ENCODE measurements around the gene AQP2.

DNA sequence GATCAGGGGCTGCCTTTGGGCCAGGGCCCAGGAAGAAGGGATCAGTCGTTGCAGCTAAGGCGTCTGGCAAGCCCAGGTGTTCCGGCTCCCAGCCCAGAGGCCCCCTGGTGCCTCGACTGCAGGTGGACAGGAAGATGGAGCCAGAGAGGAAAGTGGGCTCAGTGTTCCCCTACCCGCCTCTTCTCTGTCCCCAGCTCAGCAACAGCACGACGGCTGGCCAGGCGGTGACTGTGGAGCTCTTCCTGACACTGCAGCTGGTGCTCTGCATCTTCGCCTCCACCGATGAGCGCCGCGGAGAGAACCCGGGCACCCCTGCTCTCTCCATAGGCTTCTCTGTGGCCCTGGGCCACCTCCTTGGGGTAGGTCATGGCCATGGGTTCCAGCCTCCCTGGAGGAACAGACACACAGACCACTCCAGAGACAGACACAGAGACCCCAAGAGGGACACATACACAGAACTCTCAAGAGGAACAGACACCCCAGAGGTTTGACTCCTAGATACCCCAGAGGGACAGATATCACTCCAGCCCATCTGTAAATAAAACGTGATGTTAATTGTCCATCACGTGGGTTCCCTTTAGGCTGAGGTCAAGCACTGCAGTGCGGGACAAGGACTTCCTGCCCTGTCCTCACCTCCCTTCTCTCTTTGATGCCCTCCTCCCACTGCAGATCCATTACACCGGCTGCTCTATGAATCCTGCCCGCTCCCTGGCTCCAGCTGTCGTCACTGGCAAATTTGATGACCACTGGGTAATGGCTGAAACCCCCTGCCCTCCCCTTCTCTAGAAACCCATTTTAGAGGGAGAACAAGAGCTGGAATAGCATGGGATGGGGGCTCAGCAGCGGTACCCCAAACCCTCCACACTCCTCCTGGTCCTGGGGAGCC, 3.7 kb downstream of the AQP2 start:
- TF ChIP-seq, protein P1, sequence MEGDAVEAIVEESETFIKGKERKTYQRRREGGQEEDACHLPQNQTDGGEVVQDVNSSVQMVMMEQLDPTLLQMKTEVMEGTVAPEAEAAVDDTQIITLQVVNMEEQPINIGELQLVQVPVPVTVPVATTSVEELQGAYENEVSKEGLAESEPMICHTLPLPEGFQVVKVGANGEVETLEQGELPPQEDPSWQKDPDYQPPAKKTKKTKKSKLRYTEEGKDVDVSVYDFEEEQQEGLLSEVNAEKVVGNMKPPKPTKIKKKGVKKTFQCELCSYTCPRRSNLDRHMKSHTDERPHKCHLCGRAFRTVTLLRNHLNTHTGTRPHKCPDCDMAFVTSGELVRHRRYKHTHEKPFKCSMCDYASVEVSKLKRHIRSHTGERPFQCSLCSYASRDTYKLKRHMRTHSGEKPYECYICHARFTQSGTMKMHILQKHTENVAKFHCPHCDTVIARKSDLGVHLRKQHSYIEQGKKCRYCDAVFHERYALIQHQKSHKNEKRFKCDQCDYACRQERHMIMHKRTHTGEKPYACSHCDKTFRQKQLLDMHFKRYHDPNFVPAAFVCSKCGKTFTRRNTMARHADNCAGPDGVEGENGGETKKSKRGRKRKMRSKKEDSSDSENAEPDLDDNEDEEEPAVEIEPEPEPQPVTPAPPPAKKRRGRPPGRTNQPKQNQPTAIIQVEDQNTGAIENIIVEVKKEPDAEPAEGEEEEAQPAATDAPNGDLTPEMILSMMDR (IDR thresholded peaks at IDR 0.05 in 4 of 5, conservative IDR thresholded peaks at IDR 0.05 in 1 of 5) = no peak
- TF ChIP-seq POLR2A (IDR thresholded peaks at IDR 0.05) = no peak
